ENCODE results near the gene NTM.

DNA sequence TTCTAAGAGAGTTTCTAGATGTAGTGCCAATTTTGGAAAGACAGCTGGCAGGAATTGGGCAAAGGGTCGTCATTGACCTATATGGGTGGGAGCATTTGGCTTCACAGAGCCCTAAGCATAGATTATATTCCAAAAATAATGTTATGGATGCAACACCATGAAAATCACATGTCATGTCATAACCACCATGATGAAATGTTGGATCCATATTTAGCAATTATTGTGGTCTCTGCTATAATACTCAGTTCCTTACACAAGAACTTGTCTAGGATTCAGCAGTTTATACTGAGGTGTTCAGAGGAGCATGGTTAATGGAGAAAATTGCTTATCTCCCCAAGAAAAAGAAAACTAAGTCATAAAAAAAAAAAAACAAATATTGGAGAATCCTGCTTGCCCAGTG, 31.6 kb downstream of the NTM start:
- TF ChIP-seq, protein P1, sequence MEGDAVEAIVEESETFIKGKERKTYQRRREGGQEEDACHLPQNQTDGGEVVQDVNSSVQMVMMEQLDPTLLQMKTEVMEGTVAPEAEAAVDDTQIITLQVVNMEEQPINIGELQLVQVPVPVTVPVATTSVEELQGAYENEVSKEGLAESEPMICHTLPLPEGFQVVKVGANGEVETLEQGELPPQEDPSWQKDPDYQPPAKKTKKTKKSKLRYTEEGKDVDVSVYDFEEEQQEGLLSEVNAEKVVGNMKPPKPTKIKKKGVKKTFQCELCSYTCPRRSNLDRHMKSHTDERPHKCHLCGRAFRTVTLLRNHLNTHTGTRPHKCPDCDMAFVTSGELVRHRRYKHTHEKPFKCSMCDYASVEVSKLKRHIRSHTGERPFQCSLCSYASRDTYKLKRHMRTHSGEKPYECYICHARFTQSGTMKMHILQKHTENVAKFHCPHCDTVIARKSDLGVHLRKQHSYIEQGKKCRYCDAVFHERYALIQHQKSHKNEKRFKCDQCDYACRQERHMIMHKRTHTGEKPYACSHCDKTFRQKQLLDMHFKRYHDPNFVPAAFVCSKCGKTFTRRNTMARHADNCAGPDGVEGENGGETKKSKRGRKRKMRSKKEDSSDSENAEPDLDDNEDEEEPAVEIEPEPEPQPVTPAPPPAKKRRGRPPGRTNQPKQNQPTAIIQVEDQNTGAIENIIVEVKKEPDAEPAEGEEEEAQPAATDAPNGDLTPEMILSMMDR (IDR thresholded peaks at IDR 0.05; ENCODE audit: extremely low read depth in 1 of 2, insufficient read depth in 1 of 2, low read depth in 1 of 2, low read length in 2 of 2): no peak
- TF ChIP-seq POLR2A (IDR thresholded peaks at IDR 0.05; ENCODE audit: low read depth, low read length): no peak

Measured in endothelial cell of umbilical vein (primary cell).